GM21737 (cell line): ENCODE measurements around the gene PKNOX2.

ENCODE experiments used
- ATAC-seq: cut with Tn5 transposase; IDR thresholded peaks from one replicate; pipeline ENCODE4 v1.9.1; 2021; ENCODE audit warnings: mild to moderate bottlenecking, moderate library complexity; ENCODE audit not compliant: unreplicated experiment

The PKNOX2 gene

DNA sequence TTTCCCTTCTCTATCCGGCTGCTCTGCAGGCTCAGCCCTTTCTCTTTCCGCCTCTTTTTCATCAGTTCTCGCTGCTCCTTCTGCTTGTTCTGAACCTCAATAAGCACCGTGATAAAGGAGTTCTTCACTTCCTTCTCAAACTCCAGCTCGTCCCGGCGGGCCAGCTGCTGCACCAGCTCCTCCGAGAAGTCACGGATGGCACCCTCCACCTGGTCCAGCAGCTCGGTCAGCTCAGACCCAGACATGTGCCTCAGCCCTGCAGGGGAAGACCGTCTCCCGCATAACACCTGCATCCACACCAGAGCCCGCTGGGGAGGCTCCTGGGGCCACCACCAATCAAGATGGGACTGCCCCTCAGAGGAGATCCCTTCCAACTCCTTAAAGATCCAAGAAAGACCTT is 291.3 kb downstream of the PKNOX2 start:
- no peak for ATAC-seq

- ATAC-seq = no peak
Observed at GRCh38 chr11:125457814-125458343, 293.3 kb downstream of the PKNOX2 start.

DNA sequence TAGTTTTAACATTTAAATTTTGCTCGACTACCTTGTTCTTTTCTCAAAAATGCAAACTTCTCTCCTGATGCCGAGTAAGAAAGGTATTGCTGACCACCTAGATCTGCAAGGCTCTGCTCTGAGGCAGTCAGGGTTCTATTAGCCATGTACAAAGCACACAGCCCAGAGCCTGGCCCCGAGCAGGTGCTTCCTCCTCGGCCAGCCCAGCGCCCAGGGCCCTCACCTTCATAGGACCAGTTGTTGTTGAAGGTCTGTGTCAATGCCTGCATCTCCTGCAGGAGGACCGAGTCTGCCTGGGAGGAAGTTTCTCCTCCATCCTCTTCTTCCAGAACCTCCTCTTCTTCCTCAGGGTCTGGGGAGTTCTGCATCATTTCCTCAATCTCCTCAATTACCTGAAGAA is 295.7 kb downstream of the PKNOX2 start:
- no peak for ATAC-seq

- ATAC-seq = no peak
Observed at GRCh38 chr11:125463590-125464269, 299.2 kb downstream of the PKNOX2 start.

- no peak for ATAC-seq
Observed at GRCh38 chr11:125464270-125464662, 299.7 kb downstream of the PKNOX2 start.

DNA sequence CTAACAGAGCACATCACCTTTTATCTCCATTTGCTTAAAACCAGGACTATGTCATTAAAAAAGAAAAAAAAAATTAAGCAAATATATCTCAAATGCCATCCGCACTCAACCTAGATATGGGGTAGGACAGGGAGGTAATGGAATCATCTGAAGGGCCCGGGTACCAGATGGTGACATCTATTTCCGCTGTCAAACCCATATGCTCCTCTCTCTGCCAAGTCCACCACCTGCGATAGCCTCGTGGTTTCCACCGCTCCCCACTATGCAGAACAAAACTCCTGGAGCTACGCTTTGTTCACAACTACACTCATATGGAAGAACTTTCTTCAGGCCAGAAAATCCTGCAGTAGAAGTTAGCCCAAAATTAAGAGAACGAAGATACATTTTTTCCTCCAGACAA is 300.1 kb downstream of the PKNOX2 start:
- no peak for ATAC-seq

DNA sequence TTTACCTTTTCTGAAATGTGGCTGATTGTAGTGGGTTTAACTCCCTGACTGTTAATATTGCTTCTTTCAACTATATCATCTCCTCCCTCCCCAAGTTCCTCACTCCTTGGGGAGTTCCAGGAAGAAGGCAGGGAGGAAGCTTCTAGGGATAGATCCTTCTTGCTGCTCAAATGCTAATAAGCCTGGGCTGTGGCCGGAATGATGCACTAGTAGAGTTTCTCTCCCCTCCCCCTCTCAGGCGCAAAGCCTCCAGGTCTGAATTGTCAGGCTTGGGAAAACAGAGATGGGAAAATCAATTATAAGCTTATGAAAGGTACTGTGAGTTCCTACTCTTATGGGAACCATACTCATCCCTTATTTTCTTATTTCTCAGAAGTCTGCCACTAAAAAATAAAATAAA is 300.7 kb downstream of the PKNOX2 start:
- no peak for ATAC-seq

DNA sequence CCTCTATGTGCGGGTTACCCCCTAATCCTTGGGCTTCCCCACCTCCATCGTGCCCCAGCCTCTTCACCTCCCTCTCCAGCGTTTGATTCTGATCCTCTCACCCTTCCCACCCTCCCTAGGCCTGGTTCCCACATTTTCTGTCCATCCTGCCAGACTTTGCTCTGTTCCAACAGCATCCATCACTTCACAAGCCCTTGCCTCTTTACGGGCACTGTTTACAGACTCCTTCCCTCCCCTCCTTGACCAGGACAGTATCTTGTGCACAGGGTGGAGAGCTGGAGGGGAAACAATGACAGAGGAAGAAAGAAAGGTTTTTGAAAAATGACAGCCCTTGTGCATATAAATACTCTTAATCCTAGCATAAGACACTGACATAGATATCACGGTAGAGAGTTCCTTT is 301.1 kb downstream of the PKNOX2 start:
- no peak for ATAC-seq

DNA sequence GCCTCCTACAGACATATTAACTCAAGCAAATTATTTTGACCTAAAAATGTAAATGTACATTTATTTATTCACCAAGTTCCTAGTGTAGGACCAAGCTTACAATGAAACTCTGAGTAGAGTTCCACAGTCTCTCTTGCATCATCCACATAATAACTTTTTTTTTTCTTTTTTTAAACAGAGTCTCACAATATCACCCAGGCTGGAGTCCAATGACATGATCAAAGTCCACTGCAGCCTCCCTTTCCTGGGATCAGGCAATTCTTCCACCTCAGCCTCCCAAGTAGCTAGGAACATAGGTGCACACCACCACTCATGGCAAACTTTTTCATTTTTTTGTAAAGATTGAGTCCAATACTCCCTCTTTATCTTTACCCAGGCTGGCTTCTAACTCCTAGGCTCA is 303.5 kb downstream of the PKNOX2 start:
- ATAC-seq = no peak

DNA sequence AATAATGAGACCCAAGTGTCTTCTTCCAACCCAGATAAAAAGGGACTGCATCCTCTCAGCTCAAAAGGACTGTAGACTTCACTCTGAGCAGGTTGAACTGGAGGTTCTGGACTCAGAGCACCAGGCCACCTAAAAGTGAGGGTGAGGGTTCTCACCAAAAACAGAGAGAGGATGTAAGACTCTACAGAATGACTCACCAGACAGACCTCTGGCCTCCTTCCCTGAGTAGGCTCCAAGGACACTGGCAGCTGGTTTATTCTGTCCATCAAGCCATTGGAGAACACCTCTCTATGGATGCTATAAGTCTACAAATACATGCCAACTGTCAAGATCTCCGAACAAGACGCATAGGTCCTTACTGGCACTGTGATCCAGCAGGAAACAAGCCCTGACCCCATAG is 304.3 kb downstream of the PKNOX2 start:
- ATAC-seq = no peak

- ATAC-seq = no peak
Observed at GRCh38 chr11:125470355-125470754, 305.8 kb downstream of the PKNOX2 start.

DNA sequence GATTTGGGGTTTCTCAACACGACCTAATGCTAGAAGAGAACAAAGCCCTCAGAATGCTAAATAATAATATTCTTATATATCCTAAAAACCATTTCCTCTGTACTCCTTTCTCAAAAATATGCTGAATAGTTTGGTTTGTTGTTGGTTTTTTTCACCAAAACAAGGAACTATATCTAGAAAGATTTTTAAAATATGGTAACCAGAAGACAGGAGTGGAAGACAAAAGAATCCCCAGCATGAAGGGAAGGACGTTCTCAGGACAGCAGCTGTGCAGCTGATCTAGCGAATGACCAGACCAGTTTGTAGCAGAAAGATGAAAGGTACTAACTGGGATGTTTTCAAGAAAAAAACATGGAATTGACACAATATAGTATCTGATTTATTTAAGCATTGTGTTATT is 312.2 kb downstream of the PKNOX2 start:
- ATAC-seq = no peak

DNA sequence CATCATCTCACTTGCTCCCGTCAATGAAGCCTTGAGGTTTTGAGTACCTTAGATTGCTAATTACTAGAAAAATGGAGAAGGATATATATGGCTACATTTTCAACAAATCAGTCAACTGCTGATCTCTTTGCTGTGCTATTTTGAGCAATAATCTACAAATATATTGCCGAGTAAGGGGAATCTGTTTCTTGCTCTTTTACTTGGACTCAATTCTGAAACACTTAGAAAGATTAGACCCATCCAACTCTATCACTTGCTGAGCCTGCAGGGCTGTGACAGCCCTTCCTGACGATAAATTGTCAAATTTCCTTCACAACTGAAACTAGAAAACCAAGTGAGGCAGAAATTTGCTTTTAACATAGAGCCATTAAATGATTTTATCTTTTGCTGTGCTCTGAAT is 314.6 kb downstream of the PKNOX2 start:
- no peak for ATAC-seq

DNA sequence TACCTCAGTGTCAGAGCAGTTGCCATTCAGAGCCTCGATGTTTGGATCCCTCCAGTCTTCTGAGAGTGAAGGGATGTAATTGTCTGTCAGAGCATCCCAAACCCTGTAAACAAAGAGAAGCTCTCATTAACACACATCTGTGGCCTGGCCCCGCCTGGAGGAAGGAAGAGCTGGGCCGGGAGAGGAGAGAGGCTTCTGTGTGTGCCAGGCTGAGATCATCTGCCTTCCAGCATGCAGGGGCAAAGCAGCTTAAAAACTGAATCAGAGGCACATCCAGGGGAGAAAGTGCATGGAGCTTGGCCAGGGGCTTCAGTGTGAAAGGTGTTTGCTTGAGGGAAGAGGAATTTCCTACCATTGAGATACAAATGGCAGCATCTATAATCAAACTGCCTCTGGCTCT is 317.0 kb downstream of the PKNOX2 start:
- ATAC-seq = no peak
